Endothelial cell of umbilical vein (primary cell): ENCODE measurements around the gene EBPL. TPM values are rescaled to one million over a fixed set of nuclear protein-coding genes. Genes with fewer than 3 reads are reported as not detected.

ENCODE experiments used
- BruUV-seq: library from RNA; stranded (reverse); fragments of 400-500 nt; replicated peaks from 2 replicates; lab custom pipeline; 2021; lab: Mats Ljungman, UMichigan
- CTCF ChIA-PET: fragments of 300-600, 350-600 bp; sonication (Branson Sonifier 250); formaldehyde crosslinking; loops from one replicate; lab custom pipeline; 2021; ENCODE audit warnings: antibody characterized with exemption, inconsistent platforms; lab: Charles Lee
- POLR2A ChIA-PET: fragments of 300-600, 350-600 bp; sonication (Branson Sonifier 250); formaldehyde crosslinking; loops from one replicate; lab custom pipeline; 2021; ENCODE audit warnings: antibody characterized with exemption, inconsistent platforms; lab: Charles Lee
- DNase-seq: peaks from one replicate; pipeline ENCODE4 v3.0.0-alpha.2; 2011; ENCODE audit warnings: low read depth, low spot score
- FAIRE-seq: peaks from 2 replicates; lab custom pipeline; 2011; peaks lifted over from hg19 to GRCh38; lab: Jason Lieb, UNC
- H2AFZ ChIP-seq: 2 replicates; pipeline ENCODE4 v1.6.0; 2012; ENCODE audit warnings: low read depth, low read length, control low read depth, inconsistent platforms
- H3K27ac ChIP-seq: 2 replicates; pipeline ENCODE4 v1.5.1; 2011; ENCODE audit warnings: low read depth, mild to moderate bottlenecking, control low read depth, low read length, moderate library complexity; ENCODE audit not compliant: insufficient read depth
- H3K27me3 ChIP-seq, 2 experiments: 2 replicates each; pipeline versions ENCODE4 v1.6.0 to v1.6.1; 2011; ENCODE audit warnings: low read length in 2 of 2, mixed read lengths in 1 of 2; ENCODE audit not compliant: control insufficient read depth in 2 of 2, insufficient read depth in 2 of 2
- H3K36me3 ChIP-seq, 2 experiments: 2 replicates in 1 of 2; 3 replicates in 1 of 2; pipeline ENCODE4 v1.5.1; 2011; ENCODE audit warnings: low read length in 2 of 2, mild to moderate bottlenecking in 1 of 2, moderate library complexity in 1 of 2; ENCODE audit not compliant: control insufficient read depth in 2 of 2, insufficient read depth in 2 of 2; ENCODE audit errors: extremely low read depth in 1 of 2
- H3K4me1 ChIP-seq: 3 replicates; pipeline ENCODE4 v1.5.1; 2011; ENCODE audit warnings: mild to moderate bottlenecking, low read length; ENCODE audit not compliant: control insufficient read depth, insufficient read depth; ENCODE audit errors: extremely low read depth
- H3K4me2 ChIP-seq: 2 replicates; pipeline ENCODE4 v1.6.1; 2011; ENCODE audit warnings: low read length, control low read depth, mixed read lengths; ENCODE audit not compliant: insufficient read depth
- H3K4me3 ChIP-seq, 3 experiments: fragments of 200-600 bp in 1 of 3; sonication (generic), shearing (Covaris generic) in 1 of 3; replicated peaks in 1 of 3; 2 replicates each; pipeline ENCODE4 v1.5.1; 2011 to 2016; ENCODE audit warnings: control low read depth in 3 of 3, low read length in 3 of 3, mild to moderate bottlenecking in 2 of 3, inconsistent platforms in 1 of 3, low read depth in 1 of 3, moderate library complexity in 1 of 3; ENCODE audit not compliant: insufficient read depth in 1 of 3
- H3K79me2 ChIP-seq: 2 replicates; pipeline ENCODE4 v1.6.0; 2012; ENCODE audit warnings: low read length, inconsistent platforms; ENCODE audit not compliant: control insufficient read depth, insufficient read depth
- H3K9ac ChIP-seq: replicated peaks from 2 replicates; pipeline ENCODE3; 2011; ENCODE audit warnings: low read length, control low read depth; ENCODE audit not compliant: insufficient read depth; ENCODE audit errors: extremely low read depth
- H3K9me1 ChIP-seq: replicated peaks from 3 replicates; pipeline ENCODE4 v1.6.0; 2011; ENCODE audit warnings: mild to moderate bottlenecking, low read length; ENCODE audit not compliant: control insufficient read depth, insufficient read depth; ENCODE audit errors: extremely low read depth
- H3K9me3 ChIP-seq: replicated peaks from 2 replicates; pipeline ENCODE4 v1.5.1; 2012; ENCODE audit warnings: low read length, inconsistent platforms; ENCODE audit not compliant: control insufficient read depth, insufficient read depth
- H4K20me1 ChIP-seq: replicated peaks from 2 replicates; pipeline ENCODE3; 2011; ENCODE audit warnings: mild to moderate bottlenecking, low read length; ENCODE audit not compliant: control insufficient read depth, insufficient read depth; ENCODE audit errors: extremely low read depth
- EZH2 ChIP-seq: IDR thresholded peaks from 2 replicates; pipeline ENCODE4 v1.6.1; 2012; ENCODE audit warnings: borderline replicate concordance, low read depth, mild to moderate bottlenecking, moderate library complexity, low read length, inconsistent platforms; ENCODE audit not compliant: severe bottlenecking
- FOS ChIP-seq: IDR thresholded peaks from 2 replicates; pipeline ENCODE4 v1.6.1; 2011; ENCODE audit warnings: mild to moderate bottlenecking, low read length, moderate library complexity, borderline replicate concordance; ENCODE audit not compliant: insufficient read depth
- GATA2 ChIP-seq: IDR thresholded peaks from 2 replicates; pipeline ENCODE4 v1.7.0; 2011; ENCODE audit warnings: low read depth, mild to moderate bottlenecking, moderate library complexity, mixed read lengths, low read length; ENCODE audit not compliant: insufficient read length, insufficient read depth
- JUN ChIP-seq: IDR thresholded peaks from 2 replicates; pipeline ENCODE4 v1.6.1; 2011; ENCODE audit warnings: borderline replicate concordance, low read depth; ENCODE audit not compliant: insufficient read length, insufficient read depth
- MYC ChIP-seq: IDR thresholded peaks from one replicate; pipeline ENCODE4 v1.6.1; 2011; ENCODE audit warnings: mild to moderate bottlenecking, low read depth, low read length
- POLR2A ChIP-seq: IDR thresholded peaks from 2 replicates; pipeline ENCODE4 v1.6.1; 2012; ENCODE audit warnings: low read depth, mild to moderate bottlenecking, control low read depth, low read length
- POLR2AphosphoS5 ChIP-seq: IDR thresholded peaks from 2 replicates; pipeline ENCODE4 v1.6.1; 2012; ENCODE audit warnings: low read depth, mild to moderate bottlenecking, control low read depth, low read length, moderate library complexity; ENCODE audit not compliant: insufficient read depth
- dilution Hi-C: fragments of 300-500 bp; cut with MboI; formaldehyde crosslinking; loops from one replicate; pipeline ENCODE4 v1.15.0; 2019; ENCODE audit warnings: low sequenced_read_pairs; ENCODE audit not compliant: extremely low pct_ligation_motif_present
- intact Hi-C: fragments of 100-400 bp; cut with micrococcal nuclease; formaldehyde crosslinking; loops from one replicate; pipeline ENCODE4 v1.10.0; 2022
- polyA plus RNA-seq, 4 experiments: library from polyadenylated mRNA; depleted of rRNA in 3 of 4; stranded (reverse) in 3 of 4; unstranded in 1 of 4; fragments of >200 nt; gene quantifications; 2 replicates each; pipeline versions ENCODE4 v1.2.1 to v1.2.3, GENCODE V29; 2011 to 2012; ENCODE audit warnings: missing spikeins in 1 of 4
- total RNA-seq: library from RNA; stranded (reverse); gene quantifications from 2 replicates; pipeline ENCODE4 v1.2.3, GENCODE V29; 2021
- TF ChIP-seq, protein P1 (sequence below), 2 donors: IDR thresholded peaks; 1 replicate in 1 of 2; 2 replicates in 1 of 2; pipeline ENCODE4 v1.5.1; 2011; ENCODE audit warnings: low read length in 2 of 2, mild to moderate bottlenecking in 2 of 2, moderate library complexity in 2 of 2, control low read depth in 1 of 2, inconsistent platforms in 1 of 2, low read depth in 1 of 2; ENCODE audit not compliant: insufficient read depth in 1 of 2; ENCODE audit errors: extremely low read depth in 1 of 2
- TF ChIP-seq, protein P2 (sequence below): IDR thresholded peaks from 2 replicates; pipeline ENCODE4 v1.6.1; 2011; ENCODE audit not compliant: insufficient read depth, insufficient read length

The EBPL gene
- total and polyA plus RNA-seq, 2 donors (not counting 3 experiments of a cell fraction or from before 2014, with no cell fraction given), result 75.5 to 159 TPM

DNA sequence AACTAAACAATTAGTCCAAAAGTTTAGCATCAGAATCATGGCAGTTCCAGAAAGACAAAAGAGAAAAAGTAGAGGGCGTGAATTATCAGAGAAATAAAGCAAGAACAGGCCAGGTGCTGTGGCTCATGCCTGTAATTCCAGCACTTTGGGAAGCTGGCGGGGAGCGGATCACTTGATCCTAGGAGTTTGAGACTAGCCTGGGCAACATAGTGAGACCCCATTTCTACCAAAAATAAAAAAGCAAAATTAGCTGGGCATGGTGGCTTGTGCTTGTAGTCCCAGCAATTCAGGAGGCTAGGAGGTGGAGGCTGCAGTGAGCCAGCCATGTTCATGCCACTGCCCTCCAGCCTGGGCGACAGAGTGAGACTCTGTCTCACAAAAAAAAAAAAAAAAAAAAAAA, 44.6 kb downstream of the EBPL start:
- ChIA-PET CTCF (no interaction called here), POLR2A (no interaction called here)
- no peak for DNase-seq
- no peaks in the 10 kb centered on the region for H3K27me3 ChIP-seq
- no peak overlapping the region for H2AFZ ChIP-seq
- no peaks in the 10 kb centered on the region for H3K9me3 ChIP-seq
- H3K79me2 ChIP-seq, result no peaks in the 10 kb centered on the region
- no peak for TF ChIP-seq POLR2AphosphoS5
- TF ChIP-seq JUN, result no peak
- no peak for TF ChIP-seq GATA2
- TF ChIP-seq, protein P1, sequence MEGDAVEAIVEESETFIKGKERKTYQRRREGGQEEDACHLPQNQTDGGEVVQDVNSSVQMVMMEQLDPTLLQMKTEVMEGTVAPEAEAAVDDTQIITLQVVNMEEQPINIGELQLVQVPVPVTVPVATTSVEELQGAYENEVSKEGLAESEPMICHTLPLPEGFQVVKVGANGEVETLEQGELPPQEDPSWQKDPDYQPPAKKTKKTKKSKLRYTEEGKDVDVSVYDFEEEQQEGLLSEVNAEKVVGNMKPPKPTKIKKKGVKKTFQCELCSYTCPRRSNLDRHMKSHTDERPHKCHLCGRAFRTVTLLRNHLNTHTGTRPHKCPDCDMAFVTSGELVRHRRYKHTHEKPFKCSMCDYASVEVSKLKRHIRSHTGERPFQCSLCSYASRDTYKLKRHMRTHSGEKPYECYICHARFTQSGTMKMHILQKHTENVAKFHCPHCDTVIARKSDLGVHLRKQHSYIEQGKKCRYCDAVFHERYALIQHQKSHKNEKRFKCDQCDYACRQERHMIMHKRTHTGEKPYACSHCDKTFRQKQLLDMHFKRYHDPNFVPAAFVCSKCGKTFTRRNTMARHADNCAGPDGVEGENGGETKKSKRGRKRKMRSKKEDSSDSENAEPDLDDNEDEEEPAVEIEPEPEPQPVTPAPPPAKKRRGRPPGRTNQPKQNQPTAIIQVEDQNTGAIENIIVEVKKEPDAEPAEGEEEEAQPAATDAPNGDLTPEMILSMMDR (IDR thresholded peaks at IDR 0.05; ENCODE audit: extremely low read depth in 1 of 2, insufficient read depth in 1 of 2, low read depth in 1 of 2, low read length in 2 of 2), result no peak
- TF ChIP-seq FOS, result no peak
- TF ChIP-seq, protein P2, sequence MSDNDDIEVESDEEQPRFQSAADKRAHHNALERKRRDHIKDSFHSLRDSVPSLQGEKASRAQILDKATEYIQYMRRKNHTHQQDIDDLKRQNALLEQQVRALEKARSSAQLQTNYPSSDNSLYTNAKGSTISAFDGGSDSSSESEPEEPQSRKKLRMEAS, result no peak
- TF ChIP-seq MYC, result no peak
- no peak for TF ChIP-seq POLR2A
- no peak for TF ChIP-seq EZH2
- no TSS peak for BruUV-seq
- no peak overlapping the region for H3K4me3 ChIP-seq
- intact Hi-C loops, result no loop called here
- dilution Hi-C loops, result no loop called here
- no peaks in the 10 kb centered on the region for H3K36me3 ChIP-seq
- no peak overlapping the region for H3K4me2 ChIP-seq
- no peaks in the 10 kb centered on the region for H3K9me1 ChIP-seq
- H3K9ac ChIP-seq, result no peak overlapping the region
- H3K27ac ChIP-seq, result no peak overlapping the region
- H4K20me1 ChIP-seq, result no peaks in the 10 kb centered on the region
- H3K4me1 ChIP-seq, result peaks cover 19% of the 10 kb centered on the region
- FAIRE-seq, result no peak
